ENCODE measurements around the gene NLGN3. TPM values are rescaled to one million over a fixed set of nuclear protein-coding genes. Genes with fewer than 3 reads are reported as not detected.

Gene NLGN3
- total and polyA plus RNA-seq, 2 donors (not counting 1 experiment from before 2014, with no cell fraction given) = 0.81 to 1.3 TPM

DNA sequence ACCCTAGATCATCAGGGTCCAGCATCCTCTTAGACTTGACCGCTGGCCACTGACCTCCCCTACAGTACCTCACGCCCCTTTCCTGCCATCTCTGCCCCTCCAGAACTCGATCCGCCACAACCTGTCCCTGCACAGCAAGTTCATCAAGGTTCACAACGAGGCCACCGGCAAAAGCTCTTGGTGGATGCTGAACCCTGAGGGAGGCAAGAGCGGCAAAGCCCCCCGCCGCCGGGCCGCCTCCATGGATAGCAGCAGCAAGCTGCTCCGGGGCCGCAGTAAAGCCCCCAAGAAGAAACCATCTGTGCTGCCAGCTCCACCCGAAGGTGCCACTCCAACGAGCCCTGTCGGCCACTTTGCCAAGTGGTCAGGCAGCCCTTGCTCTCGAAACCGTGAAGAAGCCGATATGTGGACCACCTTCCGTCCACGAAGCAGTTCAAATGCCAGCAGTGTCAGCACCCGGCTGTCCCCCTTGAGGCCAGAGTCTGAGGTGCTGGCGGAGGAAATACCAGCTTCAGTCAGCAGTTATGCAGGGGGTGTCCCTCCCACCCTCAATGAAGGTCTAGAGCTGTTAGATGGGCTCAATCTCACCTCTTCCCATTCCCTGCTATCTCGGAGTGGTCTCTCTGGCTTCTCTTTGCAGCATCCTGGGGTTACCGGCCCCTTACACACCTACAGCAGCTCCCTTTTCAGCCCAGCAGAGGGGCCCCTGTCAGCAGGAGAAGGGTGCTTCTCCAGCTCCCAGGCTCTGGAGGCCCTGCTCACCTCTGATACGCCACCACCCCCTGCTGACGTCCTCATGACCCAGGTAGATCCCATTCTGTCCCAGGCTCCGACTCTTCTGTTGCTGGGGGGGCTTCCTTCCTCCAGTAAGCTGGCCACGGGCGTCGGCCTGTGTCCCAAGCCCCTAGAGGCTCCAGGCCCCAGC, 43.8 kb upstream of the NLGN3 start:
- no peak for DNase-seq
- H4K20me1 ChIP-seq (ENCODE audit: control insufficient read depth, insufficient read depth, low read length, poor library complexity, severe bottlenecking) = no peaks in the 10 kb centered on the region
- H2AFZ ChIP-seq (ENCODE audit: insufficient read depth, low read depth, low read length, poor library complexity, severe bottlenecking) = no peak overlapping the region
- WGBS (ENCODE audit: insufficient coverage) = 94% methylated on average over 12 of the region's 31 CpGs
- no peaks in the 10 kb centered on the region for H3K9me3 ChIP-seq (ENCODE audit: control extremely low read depth in 1 of 3, control insufficient read depth in 2 of 3, insufficient read depth in 1 of 3, low read length in 2 of 3)
- no peaks in the 10 kb centered on the region for H3K27me3 Mint-ChIP-seq
- H3K4me2 ChIP-seq (replicated peaks; ENCODE audit: low read depth, low read length, poor library complexity, severe bottlenecking) = no peak overlapping the region
- H3K4me3 Mint-ChIP-seq = no peak overlapping the region
- H3K9ac ChIP-seq (ENCODE audit: low read length) = no peak overlapping the region
- ChIA-PET CTCF (interaction anchor here (1.3 to 5.2 kb wide), 6 partner anchors 11 to 130 kb away, joined by 4 to 78 read pairs (median 16); partner anchors contain the start of genes IL2RG and MED12), POLR2A (interaction anchor here (0.6 to 3.8 kb wide), 3 partner anchors 12 to 37 kb away, joined by 3 to 29 read pairs (median 4); partner anchors contain the start of gene IL2RG)
- no peak for ATAC-seq (ENCODE audit: low read depth)
- H3K27ac Mint-ChIP-seq = peak overlapping the region; percentile 15
- H3K27ac ChIP-seq (ENCODE audit: low read length in 2 of 2) = no peak overlapping the region
- H3K79me2 ChIP-seq (ENCODE audit: control insufficient read depth, insufficient read depth, low read length) = peaks cover 13% of the 10 kb centered on the region
- H3K36me3 ChIP-seq (replicated peaks in 1 of 2; ENCODE audit: control extremely low read depth in 1 of 2, control insufficient read depth in 1 of 2, extremely low read depth in 1 of 2, insufficient read depth in 2 of 2, low read length in 1 of 2) = no peaks in the 10 kb centered on the region
- H3K4me1 Mint-ChIP-seq = peaks cover 54% of the 10 kb centered on the region
- peaks cover 38 to 52% of the 10 kb centered on the region in 2 donors for H3K4me1 ChIP-seq (ENCODE audit: control insufficient read depth in 2 of 2, insufficient read depth in 2 of 2, low read length in 2 of 2)
- no peaks in the 10 kb centered on the region for H3K9me3 Mint-ChIP-seq (ENCODE audit: insufficient read depth)
- intact Hi-C loops (cut with micrococcal nuclease) = no loop called here
- TF ChIP-seq, protein P1, sequence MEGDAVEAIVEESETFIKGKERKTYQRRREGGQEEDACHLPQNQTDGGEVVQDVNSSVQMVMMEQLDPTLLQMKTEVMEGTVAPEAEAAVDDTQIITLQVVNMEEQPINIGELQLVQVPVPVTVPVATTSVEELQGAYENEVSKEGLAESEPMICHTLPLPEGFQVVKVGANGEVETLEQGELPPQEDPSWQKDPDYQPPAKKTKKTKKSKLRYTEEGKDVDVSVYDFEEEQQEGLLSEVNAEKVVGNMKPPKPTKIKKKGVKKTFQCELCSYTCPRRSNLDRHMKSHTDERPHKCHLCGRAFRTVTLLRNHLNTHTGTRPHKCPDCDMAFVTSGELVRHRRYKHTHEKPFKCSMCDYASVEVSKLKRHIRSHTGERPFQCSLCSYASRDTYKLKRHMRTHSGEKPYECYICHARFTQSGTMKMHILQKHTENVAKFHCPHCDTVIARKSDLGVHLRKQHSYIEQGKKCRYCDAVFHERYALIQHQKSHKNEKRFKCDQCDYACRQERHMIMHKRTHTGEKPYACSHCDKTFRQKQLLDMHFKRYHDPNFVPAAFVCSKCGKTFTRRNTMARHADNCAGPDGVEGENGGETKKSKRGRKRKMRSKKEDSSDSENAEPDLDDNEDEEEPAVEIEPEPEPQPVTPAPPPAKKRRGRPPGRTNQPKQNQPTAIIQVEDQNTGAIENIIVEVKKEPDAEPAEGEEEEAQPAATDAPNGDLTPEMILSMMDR (IDR thresholded peaks at IDR 0.05) = no peak
- no peak for TF ChIP-seq EZH2 (IDR thresholded peaks at IDR 0.05; ENCODE audit: borderline replicate concordance, insufficient read depth, low read depth, low read length, poor library complexity, severe bottlenecking)
- H3K4me3 ChIP-seq (ENCODE audit: control extremely low read depth in 1 of 5, extremely low read depth in 1 of 5, insufficient read depth in 1 of 5, low read depth in 2 of 5, low read length in 4 of 5) = no peak overlapping the region
- no peaks in the 10 kb centered on the region for H3K27me3 ChIP-seq (replicated peaks in 1 of 4; ENCODE audit: control extremely low read depth in 1 of 4, control insufficient read depth in 3 of 4, insufficient read depth in 4 of 4, low read length in 3 of 4)
